ENCODE results near the gene MAPT.
"Not testable (repeated sequence)": the region's sequence is repeated elsewhere in the genome, so short reads cannot be mapped to it uniquely, and the experiment has no call there.

Gene MAPT

DNA sequence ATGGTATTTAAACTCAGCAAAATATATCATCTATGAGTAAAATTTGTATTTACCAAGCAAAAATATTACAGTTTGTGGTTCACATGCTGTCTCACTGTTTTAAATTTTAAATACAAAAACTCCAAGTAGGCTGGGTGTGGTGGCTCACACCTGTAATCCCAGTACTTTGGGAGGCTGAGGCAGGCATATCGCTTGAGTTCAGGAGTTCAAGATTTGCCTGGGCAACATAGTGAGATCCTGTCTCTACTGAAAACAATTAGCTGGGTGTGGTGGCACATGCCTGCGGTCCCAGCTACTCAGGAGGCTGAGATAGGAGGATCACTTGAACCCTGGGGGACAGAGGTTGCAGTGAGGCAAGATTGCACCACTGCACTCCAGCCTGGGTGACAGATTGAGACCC is 37.3 kb downstream of the MAPT start:
- DNase-seq = no peak

DNA sequence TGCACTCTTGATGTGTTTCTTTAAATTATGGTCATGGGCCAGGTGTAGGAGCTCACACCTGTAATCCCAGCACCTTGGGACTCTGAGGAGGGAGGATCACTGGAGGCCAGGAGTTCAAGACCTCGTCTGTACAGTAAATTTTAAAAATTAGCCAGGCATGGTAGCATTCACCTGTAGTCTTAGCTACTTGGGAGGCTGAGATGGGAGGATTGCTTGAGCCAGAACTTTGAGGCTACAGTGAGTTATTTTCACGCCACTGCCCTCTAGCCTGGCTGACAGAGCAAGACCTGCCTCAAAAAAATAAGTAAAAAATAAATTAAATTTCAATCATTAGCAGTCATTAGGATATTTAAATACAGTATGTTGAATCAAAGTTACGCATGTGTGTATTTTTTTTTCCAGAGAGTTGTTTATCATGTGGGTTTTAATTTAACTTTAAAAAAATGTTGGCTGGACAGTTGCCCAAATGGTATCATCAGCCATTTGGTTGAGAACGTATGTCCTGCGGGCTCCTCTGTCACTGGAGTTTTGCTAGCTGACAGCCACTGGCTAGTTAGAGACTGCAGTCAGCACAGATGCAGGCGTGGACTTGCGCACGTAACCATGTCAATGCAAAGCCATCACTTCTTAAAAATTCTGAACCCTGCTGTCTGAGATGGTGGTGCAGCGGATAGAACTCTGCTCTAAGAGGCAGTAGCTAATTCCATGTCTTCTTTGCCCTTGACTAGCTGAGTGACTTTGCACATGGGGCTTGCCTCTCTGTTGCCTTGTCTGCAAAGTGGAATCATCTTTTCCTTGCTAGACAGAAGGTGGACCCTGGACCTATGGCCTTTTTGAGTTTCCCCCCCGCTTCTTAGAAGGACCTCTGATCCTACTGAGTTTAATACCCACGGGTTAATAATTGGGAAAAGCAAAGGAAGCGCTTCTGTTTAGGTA is 40.0 kb downstream of the MAPT start:
- no peak for DNase-seq

DNA sequence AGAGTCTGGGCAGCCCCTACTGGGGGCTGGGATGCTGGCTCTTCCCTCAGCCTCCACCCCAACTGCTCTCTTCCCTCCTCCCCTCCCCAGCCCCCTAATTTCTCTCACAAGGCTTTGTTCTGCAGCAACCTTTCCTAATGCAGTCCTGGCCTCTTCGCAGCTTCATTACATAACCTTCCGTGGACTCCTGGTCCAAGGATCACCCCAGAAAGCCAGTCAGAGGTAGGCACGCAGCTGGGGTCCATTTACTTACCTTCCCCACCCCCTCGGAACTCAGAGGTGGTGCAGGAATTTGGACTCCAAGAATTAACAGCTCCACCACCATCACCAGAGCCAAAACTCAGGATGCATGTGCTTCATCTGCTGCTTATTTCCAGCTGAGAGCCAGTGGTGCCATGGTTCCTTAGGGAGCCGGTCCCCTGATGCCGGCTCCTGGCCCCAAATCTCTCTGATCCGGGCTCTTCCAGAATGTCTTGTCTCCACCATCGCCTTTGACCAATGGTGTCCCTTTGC is 40.9 kb downstream of the MAPT start:
- DNase-seq = no peak

DNA sequence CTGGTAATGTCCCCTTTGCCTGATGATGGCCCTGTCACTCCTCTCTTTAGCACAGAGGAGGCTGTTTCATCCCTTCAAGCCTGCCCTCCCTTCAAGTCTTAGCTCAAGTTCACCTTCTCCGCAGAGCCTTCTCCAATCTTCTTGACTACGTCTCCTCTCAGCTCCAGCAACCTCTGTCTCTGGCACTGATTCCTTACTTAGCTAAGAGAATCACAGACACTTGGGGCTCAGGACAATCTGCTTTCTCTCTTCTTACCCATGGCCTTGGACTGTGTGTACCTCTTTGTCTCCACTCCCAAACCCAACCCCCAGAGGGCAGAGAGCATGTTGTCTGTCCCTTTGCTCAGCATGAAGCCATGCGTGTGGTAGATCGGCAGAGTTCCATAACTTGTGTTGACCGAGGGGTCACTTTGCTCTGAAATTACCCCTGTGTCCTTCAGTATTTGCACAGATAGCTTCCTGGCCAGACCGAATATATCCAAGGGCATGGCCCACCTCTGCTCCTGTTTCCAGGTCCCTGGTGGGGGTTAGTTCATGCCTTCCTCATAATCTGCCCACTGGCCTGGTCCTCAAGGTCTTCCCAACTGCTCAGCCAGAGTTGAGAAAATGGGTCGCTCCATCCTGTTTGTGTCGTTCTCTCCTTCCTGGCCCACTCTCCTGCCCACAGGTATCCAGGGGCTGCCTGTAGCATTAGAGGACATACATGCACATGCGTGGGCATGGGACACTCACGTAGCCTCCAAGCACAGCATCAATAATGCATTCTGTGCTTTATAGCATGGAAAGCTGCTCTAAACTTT is 41.6 kb downstream of the MAPT start:
- DNase-seq = no peak

DNA sequence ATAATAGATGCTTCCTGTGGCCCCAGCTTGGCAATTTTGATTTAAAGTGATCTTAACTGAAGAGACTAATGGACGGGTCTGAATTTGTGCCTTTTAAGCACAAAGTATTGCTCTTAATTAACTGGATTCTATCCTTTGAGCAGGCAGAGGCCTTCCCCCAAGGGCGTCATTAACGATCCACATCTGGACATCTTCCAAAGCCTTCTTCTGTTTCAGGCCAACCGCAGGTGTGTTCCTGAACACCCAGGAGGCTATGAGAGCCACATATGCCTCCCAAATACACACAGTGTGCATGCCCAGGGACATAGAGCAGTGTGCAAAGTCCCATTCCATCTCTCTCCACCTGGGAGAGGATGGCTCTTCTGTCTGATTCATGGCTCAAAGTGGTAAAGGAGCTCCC is 42.3 kb downstream of the MAPT start:
- DNase-seq = no peak

DNA sequence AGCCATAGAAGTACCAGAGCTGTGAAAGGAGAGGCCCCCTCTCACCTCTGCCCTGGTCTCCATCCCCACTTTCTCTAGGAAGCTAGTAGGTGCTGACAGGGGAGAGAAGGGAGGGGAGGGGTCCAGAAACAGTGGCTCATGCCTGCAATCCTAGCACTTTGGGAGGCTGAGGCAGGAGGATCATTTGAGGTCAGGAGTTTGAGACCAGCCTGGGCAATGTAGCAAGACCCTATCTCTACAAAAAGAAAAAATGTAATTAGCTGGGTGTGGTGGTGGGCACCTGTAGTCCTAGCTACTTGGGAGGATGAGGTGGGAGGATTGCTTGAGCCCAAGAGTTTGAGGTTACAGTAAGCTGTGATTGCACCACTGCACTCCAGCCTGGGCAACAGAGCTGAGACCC is 42.8 kb downstream of the MAPT start:
- DNase-seq = not testable (repeated sequence)

DNA sequence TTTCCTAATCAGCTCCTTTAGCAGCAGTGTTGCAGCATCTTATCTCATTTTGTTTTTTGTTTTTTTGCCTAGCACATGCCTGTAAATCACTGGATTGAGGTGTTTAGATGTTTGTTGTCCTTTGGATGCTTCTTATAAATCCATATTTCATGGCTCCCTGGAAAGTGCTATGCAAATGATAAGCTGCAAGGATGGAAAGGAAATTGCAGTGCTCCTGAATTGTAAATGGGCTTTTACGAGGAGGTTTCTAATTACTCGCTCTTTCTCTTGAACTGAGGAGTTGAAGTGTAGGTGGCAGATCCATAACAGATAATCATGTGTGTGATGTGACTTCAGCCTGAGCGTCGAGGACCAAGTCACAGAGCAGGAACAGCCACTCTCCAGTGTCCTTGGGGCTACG is 45.0 kb downstream of the MAPT start:
- DNase-seq = no peak

DNA sequence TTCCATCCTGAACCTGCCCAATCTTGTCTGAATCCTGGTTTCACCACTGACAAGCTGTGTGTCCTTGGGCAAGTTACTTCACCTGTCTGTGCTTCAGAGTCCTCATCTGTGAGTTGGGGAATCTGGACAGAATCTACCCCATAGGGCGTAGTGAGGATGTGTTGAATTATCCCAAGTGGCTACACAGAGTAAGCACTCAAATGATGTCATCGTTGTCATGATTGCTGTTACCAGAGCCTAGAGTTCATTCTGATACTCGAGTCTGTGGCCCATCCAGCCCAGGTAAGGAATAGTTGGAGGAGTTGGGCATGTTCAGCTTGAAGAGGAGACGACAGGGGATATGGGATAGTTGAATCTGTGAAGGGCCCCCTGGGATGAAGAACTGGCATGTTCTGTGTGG is 45.9 kb downstream of the MAPT start:
- DNase-seq = no peak

DNA sequence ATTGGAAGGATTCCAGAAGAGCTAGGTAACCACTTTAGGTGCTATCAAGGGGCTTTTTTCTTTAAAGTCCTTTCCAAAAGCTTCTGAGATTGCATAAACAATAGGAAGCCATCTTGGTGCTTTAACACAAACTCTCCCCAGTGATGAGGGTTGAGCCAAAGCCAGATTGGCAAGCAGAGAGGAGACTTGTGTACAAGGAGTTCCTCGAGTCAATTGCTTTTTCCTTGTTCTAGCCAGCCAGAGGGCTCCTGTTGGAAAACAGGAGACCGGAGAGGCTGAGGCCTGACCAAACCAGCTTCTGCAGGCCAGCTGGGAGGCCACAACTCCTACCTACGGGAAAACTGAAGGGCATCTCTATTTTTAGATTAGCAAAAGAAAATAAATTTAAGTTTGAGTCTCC is 46.5 kb downstream of the MAPT start:
- DNase-seq = no peak

DNA sequence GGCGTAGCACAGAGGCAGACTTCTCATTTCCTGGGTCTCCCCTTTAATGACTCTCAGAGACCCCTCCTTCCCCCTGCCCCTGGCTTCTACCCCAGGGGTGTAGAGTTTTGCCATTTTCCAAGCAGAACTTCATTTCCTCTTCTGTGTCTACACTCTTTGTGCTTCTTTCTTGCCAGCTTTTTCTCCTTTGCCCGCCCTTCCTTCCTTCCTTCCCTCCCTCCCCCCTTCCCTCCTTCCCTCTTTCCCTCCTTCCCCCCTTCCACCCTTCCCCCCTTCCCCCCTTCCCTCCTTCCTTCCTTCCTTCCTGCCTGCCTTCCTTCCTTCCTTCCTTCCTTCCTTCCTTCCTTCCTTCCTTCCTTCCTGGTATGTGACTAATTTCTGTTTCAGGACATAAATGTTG is 47.0 kb downstream of the MAPT start:
- no peak for DNase-seq

DNA sequence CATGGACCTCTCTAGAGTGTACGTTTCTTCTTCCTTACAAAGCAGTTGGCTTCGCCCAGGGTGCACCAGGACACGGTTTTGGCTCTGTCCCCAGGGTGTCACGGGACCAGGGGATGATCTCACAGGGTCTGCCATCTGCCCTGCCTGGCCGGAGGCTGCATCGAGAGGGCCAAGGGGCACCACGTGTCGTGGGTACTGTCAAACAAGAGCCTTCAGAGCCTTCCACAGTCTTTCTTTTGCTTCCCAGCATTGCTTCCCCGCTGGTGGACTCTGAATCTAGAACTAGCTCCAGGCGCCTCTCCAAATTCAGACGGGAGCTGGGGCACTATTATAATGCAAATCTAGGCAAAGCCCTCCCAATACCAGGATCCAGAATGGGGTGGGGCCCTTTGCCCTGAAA is 47.9 kb downstream of the MAPT start:
- DNase-seq = no peak

DNA sequence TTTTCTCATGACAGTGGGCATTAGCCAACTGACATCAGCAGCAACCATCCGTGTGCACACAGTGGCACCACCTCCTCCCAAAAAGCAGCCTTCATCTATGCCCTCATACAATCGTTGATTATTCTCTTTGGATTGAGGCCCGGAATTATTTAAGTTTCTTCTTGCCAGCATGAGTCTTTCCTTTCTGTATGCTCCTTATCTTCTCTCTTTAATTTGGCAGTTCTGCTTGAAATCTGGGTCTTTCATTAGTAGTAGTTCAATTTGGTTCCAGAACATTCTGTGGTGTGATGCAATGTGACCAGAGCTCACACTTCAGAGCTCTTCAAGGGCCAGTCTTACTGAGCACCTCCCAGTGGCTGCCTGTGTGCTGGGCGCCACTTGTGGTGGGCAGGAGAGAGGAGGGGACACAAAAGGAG is 52.5 kb downstream of the MAPT start:
- no peak for DNase-seq

DNA sequence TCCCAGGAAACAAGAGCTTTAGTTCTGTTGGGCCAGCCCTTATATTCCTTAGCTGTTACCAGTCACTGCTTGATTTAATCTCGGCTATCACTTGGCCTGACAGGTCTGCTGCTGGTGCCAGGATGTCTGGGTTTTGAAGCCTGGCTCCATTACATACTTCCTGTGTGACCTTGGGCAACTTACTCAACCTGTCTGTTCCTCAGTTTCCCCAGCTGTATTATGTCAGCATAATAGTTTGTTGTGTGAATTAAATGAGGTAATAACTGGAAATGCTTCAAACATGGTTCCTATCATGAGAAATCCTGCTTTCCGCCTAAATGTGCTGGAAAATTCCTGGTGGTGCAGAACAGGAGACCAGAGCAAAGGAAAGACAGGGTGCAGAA is 54.1 kb downstream of the MAPT start:
- no peak for DNase-seq

DNA sequence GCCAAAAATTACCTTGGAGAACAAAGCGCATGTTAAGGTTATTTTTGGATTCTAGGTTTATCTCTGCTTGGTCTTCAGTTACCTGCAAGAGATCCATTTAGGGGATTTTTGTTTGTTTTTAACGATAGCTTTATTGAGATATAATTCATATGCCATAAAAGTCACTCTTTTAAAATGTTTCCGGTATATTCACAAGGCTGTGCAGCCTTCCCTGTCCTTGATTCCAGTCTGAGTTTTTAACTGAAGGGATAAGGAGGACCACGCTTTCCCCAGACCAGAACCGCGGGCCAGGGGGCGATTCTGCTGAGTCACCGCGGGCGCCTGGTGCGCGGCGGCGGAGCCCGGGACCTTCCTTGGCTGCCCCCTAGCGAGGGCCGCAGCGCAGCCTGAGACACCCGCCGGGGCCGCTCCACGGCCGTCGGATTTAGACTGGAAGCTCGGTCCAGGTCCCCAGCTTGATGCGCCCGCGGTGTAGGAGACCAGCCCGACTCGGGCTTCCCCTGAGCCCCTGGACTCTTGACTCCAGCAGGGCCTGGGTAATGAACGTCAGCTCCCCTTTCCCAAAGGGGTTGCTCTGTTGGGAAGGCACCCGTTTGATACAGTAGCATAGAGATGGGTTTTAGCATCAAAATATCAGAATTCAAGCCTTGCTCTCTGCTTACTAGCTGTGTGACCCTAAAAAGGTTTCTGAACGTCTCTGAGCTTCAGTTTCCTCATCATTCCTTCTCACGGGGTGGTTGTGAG is 54.7 kb downstream of the MAPT start:
- DNase-seq = peak; percentile 40

DNA sequence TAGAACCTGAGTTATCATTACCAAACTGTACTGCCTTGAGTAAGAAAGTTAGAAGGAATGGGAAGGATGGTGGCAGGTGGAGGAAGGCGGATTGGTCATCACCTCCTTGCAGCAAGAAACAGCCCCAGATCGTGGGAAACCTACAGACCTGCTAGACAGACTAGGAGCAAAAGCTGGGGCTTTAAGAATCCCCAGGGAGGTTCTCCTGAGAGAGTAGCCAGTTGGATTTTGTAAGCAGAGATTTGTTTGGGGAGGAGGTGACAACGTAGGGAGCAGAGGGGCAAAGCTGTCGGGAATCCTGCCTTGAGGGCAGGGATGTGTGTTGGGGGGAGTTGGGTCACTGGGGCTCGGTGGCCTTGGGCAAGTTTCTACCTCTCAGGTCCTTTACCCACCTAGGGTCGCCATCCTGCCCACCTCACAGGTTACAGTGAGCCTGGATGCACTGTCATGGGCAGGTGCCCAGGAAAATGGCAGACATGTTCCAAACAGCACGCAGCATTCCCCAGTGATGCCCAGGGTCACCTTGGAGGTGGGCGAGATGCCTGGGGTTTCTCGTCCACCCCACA is 55.5 kb downstream of the MAPT start:
- DNase-seq = no peak

DNA sequence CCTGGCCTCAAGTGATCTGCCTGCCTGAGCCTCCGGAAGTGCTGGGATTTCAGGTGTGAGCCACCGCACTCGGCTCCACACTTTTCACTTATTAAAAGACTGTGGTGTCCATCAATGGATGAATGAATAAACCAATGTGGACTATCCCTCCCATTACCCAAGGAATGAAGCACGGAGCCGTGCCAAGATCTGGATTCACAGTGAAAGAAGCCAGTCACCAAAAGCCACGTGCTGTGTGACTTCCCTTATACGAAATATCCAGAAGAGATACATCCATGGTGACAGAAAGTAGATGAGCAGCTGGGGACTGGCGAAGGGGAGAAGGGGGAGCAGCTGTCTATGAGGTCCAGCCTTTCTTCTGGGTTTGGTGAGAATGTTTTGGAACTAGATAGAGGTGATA is 56.5 kb downstream of the MAPT start:
- no peak for DNase-seq

DNA sequence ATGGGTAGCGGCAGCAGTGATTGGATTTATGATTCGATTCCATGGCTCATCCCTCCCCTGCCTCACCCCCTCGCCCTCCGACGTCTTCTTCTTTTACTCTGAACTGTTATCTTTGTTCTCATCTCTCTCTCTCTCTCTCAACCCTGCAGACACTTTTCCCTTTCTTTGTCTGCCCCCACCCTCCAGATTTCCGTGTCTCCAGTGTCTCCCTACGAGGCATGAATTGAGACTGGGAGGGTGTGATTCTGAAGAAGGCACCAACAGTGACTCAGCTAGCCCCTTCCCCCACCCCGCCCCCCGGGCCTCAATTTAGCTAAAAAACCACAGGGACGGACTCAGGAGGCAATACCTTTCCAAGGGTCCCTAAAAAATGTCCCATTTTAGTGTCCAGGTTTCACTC is 57.0 kb downstream of the MAPT start:
- no peak for DNase-seq

DNA sequence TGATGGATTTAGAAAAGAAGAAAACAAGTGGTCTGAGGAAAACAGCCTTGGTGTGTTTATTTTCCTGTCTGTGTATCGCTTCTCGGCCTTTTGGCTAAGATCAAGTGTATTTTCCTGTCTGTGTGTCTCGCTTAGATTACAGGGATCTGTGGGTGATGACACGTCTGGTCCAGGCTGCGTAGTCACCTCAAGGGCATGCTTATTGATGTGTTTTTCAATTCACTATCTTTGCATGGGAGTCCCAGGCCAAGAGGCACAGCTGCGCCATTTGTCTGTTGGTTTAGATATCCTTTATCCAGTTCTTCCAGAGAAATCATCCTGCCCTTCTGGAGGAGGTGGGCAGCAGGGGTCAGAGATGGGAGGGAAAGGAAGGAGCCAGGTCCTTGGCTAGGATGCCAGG is 57.6 kb downstream of the MAPT start:
- no peak for DNase-seq

DNA sequence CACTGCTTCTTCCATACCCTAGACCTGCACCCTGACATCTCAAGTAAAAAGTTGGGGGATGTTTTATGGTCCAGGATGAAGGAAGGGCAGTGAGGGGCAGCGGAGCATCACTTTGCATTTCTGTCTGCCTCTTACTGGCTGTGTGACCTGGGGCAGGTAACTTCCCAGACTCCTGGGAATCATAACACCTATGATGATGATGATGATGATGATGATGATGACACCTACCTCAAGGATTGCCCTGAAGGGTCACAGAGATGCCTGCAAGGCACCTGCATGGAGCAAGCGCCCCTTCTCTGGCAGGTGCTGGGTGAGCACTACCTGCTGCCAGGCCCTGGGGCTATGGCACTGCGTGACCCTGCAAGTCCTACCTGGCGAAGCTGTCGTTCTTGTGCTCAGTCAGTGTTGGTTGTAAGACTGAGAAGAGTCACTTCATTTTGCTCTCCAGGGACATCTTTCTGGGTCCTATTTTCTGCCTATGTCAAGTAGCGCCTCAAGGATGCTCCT is 58.5 kb downstream of the MAPT start:
- DNase-seq = no peak

DNA sequence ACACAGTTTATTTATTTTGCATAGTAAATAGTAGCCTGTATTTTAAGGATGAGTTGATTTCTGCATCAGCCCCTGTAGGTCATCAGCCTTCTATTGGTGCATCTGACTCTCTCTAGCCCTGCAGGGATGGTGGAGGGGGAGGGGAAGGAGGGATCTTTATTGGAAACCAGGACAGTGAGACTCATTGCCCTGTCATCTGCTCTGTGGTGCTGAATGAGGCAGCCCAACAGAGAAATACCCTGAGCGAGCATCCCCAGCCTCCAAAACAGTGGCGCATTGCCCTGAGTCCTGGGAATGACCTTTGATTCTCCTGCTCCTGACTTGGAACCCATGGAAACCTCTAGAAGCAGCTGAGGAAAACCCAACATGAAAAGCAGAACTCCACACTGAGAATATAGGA is 59.2 kb downstream of the MAPT start:
- no peak for DNase-seq

DNA sequence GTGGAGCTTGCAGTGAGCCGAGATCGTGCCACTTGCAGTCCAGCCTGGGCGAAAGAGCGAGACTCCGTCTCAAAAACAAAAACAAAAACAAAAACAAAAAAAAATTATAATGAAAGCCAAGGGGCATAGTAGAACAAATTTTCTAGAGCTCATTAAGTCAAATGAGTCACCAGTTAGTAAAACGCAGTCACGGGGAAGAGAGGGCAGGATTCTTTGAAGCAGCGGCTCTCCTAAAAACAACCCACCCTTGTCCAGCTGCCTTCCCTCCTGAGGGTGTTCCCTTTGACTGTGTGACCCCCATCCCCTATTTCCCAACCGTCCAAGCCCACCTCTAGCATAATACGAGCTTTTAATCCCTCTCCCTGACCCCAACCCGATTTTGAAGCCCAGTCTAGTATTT is 60.6 kb downstream of the MAPT start:
- DNase-seq = no peak

DNA sequence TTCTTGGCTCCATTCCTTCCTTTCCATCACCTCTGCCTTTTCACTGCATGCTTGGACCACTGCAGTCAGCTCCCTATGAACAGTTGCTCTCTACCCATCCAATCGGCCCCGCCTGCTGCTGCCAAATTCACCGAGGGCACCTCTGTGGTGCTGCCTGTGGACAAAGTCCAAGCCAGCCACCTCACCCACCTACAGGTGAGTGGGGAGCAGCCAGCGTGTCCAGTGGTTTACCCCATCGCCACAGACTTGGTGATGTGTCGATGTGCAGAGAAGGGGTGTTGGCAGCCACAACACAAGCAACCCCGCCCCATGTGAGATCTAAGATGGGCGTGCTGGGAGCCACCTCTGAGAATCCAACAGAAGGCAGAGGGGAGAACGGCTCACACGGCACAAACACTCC is 61.0 kb downstream of the MAPT start:
- no peak for DNase-seq

DNA sequence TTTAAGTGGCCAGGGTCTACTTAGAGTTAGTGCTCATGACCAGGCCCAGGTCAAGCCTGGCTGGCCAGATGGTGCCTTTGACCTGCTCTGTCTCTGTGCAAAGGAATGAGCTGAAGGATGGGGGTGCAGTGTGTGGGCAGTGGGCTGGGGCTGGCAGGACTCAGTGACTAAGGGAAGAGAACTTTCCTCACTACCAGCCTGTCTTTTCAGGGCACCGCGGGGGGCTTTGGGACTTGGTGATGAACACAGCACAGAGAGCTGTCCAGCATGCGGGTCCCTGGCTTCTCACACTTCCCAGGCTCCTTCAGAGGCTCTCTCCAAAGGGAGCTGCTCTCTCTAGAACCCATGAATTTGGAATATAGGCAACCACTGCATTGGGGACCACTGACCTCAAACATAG is 61.7 kb downstream of the MAPT start:
- DNase-seq = no peak

Data from T-helper 9 cell (primary cell).